Measurements from ENCODE around the gene SLC1A3.

The SLC1A3 gene

GRCh38 chr5:36670548-36670947 lies 64.1 kb downstream of the SLC1A3 start:
- no peak overlapping the region for H3K4me3 ChIP-seq (ENCODE audit: low read length)
- no peaks in the 10 kb centered on the region for H4K20me1 ChIP-seq (ENCODE audit: insufficient read depth, low read length)
- no peak for TF ChIP-seq CTCF (IDR thresholded peaks at IDR 0.05; ENCODE audit: low read depth, low read length)
- no peak for TF ChIP-seq EZH2phosphoT487 (IDR thresholded peaks at IDR 0.05; ENCODE audit: low read depth)
- no peaks in the 10 kb centered on the region for H3K4me1 ChIP-seq (ENCODE audit: low read length)
- no peaks in the 10 kb centered on the region for H3K79me2 ChIP-seq (ENCODE audit: low read length)
- no peaks in the 10 kb centered on the region for H3K27me3 ChIP-seq (ENCODE audit: low read depth, low read length)
- H3K9ac ChIP-seq (ENCODE audit: low read length): no peak overlapping the region
- H3K4me2 ChIP-seq (ENCODE audit: low read length): no peak overlapping the region
- no peaks in the 10 kb centered on the region for H3K36me3 ChIP-seq (replicated peaks; ENCODE audit: low read depth, low read length)
- no peaks in the 10 kb centered on the region for H3K9me3 ChIP-seq (ENCODE audit: insufficient read depth, low read length)
- no peak overlapping the region for H3K27ac ChIP-seq (ENCODE audit: low read length)
- no peak overlapping the region for H2AFZ ChIP-seq (ENCODE audit: low read depth, low read length)

- Histone ChIP-seq H3K36me3 (replicated peaks; ENCODE audit: low read depth, low read length) (no peaks in the 10 kb centered on the region), H2AFZ (ENCODE audit: low read depth, low read length) (no peak overlapping the region), H3K79me2 (ENCODE audit: low read length) (no peaks in the 10 kb centered on the region), H3K4me2 (ENCODE audit: low read length) (no peak overlapping the region), H3K4me1 (ENCODE audit: low read length) (no peaks in the 10 kb centered on the region), H4K20me1 (ENCODE audit: insufficient read depth, low read length) (no peaks in the 10 kb centered on the region), H3K27ac (ENCODE audit: low read length) (no peak overlapping the region), H3K4me3 (ENCODE audit: low read length) (no peak overlapping the region), H3K27me3 (ENCODE audit: low read depth, low read length) (no peaks in the 10 kb centered on the region), H3K9me3 (ENCODE audit: insufficient read depth, low read length) (no peaks in the 10 kb centered on the region), H3K9ac (ENCODE audit: low read length) (no peak overlapping the region)
- TF ChIP-seq EZH2phosphoT487 (IDR thresholded peaks at IDR 0.05; ENCODE audit: low read depth) (no peak), CTCF (IDR thresholded peaks at IDR 0.05; ENCODE audit: low read depth, low read length) (no peak)
These were observed 68.9 kb downstream of the SLC1A3 start for GRCh38 chr5:36675282-36675681.

GRCh38 chr5:36679221-36679989 lies 73.0 kb downstream of the SLC1A3 start:
- Histone ChIP-seq H3K79me2 (ENCODE audit: low read length) (no peaks in the 10 kb centered on the region), H3K4me2 (ENCODE audit: low read length) (no peak overlapping the region), H3K4me3 (ENCODE audit: low read length) (no peak overlapping the region), H4K20me1 (ENCODE audit: insufficient read depth, low read length) (no peaks in the 10 kb centered on the region), H3K9ac (ENCODE audit: low read length) (no peak overlapping the region), H3K9me3 (ENCODE audit: insufficient read depth, low read length) (no peaks in the 10 kb centered on the region), H3K36me3 (replicated peaks; ENCODE audit: low read depth, low read length) (no peaks in the 10 kb centered on the region), H3K4me1 (ENCODE audit: low read length) (0 out of 2 replicates have a peak, but pooled peaks cover 6% of the 10 kb centered on the region), H3K27me3 (ENCODE audit: low read depth, low read length) (no peaks in the 10 kb centered on the region), H2AFZ (ENCODE audit: low read depth, low read length) (no peak overlapping the region), H3K27ac (ENCODE audit: low read length) (no peak overlapping the region)
- no peak for TF ChIP-seq CTCF (IDR thresholded peaks at IDR 0.05; ENCODE audit: low read depth, low read length)
- no peak for TF ChIP-seq EZH2phosphoT487 (IDR thresholded peaks at IDR 0.05; ENCODE audit: low read depth)

GRCh38 chr5:36680066-36680465 lies 73.7 kb downstream of the SLC1A3 start:
- Histone ChIP-seq H3K27me3 (ENCODE audit: low read depth, low read length) (no peaks in the 10 kb centered on the region), H2AFZ (ENCODE audit: low read depth, low read length) (no peak overlapping the region), H4K20me1 (ENCODE audit: insufficient read depth, low read length) (no peaks in the 10 kb centered on the region), H3K27ac (ENCODE audit: low read length) (no peak overlapping the region), H3K4me2 (ENCODE audit: low read length) (no peak overlapping the region), H3K36me3 (replicated peaks; ENCODE audit: low read depth, low read length) (no peaks in the 10 kb centered on the region), H3K9me3 (ENCODE audit: insufficient read depth, low read length) (no peaks in the 10 kb centered on the region), H3K9ac (ENCODE audit: low read length) (no peak overlapping the region), H3K4me1 (ENCODE audit: low read length) (0 out of 2 replicates have a peak, but pooled peaks cover 6% of the 10 kb centered on the region), H3K79me2 (ENCODE audit: low read length) (no peaks in the 10 kb centered on the region), H3K4me3 (ENCODE audit: low read length) (no peak overlapping the region)
- TF ChIP-seq CTCF (IDR thresholded peaks at IDR 0.05; ENCODE audit: low read depth, low read length): no peak
- TF ChIP-seq EZH2phosphoT487 (IDR thresholded peaks at IDR 0.05; ENCODE audit: low read depth): no peak

Measured in OCI-LY3 (cell line).